Lower lobe of right lung (tissue), 2 donors: Measurements from ENCODE around the gene RFX5. TPM values are rescaled to one million over a fixed set of nuclear protein-coding genes. Genes with fewer than 3 reads are reported as not detected.
A peak's percentile ranks its signal among the peaks of the same experiment; 100 is the strongest.

Source experiments
- ATAC-seq, 2 donors: fragments of 200-7000 bp; cut with Tn5 transposase; one replicate each; pipeline ENCODE4 v1.9.1; 2020 to 2022; ENCODE audit warnings: mild to moderate bottlenecking in 2 of 2, moderate library complexity in 2 of 2
- DNase-seq: peaks from one replicate; pipeline ENCODE4 v3.0.0-alpha.2; 2020
- H3K27ac ChIP-seq: fragments of 200-600 bp; one replicate; pipeline ENCODE4 v1.8.0; 2022
- H3K27me3 ChIP-seq: fragments of 200-600 bp; one replicate; pipeline ENCODE4 v1.8.0; 2022; ENCODE audit warnings: low read depth
- H3K36me3 ChIP-seq: fragments of 200-600 bp; one replicate; pipeline ENCODE4 v1.8.0; 2022; ENCODE audit warnings: mild to moderate bottlenecking
- H3K4me1 ChIP-seq: fragments of 200-600 bp; one replicate; pipeline ENCODE4 v1.8.0; 2022
- H3K4me3 ChIP-seq: fragments of 200-600 bp; one replicate; pipeline ENCODE4 v1.8.0; 2022; ENCODE audit warnings: mild to moderate bottlenecking
- H3K9me3 ChIP-seq: fragments of 200-600 bp; one replicate; pipeline ENCODE4 v1.8.0; 2022
- intact Hi-C: fragments of 100-400 bp; cut with DNase I; formaldehyde crosslinking; loops from one replicate; pipeline ENCODE4 v1.11.0; 2022
- total RNA-seq: library from RNA; stranded (reverse); fragmentation: NEBNext Ultra II Directional; extraction: Animal tissue kit (Norgen Biotek cat#: 25700); gene quantifications from one replicate; pipeline ENCODE4 v1.2.1, GENCODE V29; 2021
- TF ChIP-seq, protein P1 (sequence below): fragments of 200-600 bp; IDR thresholded peaks from one replicate; pipeline ENCODE4 v1.8.0; 2022; ENCODE audit warnings: antibody characterized with exemption, mild to moderate bottlenecking
- donor health status: DM: no; HTN: yes; CAD: no; lungs with severe emphysema.

RFX5 gene
- total RNA-seq, 1 donor from 2014 or later, result 57.6 TPM

DNA sequence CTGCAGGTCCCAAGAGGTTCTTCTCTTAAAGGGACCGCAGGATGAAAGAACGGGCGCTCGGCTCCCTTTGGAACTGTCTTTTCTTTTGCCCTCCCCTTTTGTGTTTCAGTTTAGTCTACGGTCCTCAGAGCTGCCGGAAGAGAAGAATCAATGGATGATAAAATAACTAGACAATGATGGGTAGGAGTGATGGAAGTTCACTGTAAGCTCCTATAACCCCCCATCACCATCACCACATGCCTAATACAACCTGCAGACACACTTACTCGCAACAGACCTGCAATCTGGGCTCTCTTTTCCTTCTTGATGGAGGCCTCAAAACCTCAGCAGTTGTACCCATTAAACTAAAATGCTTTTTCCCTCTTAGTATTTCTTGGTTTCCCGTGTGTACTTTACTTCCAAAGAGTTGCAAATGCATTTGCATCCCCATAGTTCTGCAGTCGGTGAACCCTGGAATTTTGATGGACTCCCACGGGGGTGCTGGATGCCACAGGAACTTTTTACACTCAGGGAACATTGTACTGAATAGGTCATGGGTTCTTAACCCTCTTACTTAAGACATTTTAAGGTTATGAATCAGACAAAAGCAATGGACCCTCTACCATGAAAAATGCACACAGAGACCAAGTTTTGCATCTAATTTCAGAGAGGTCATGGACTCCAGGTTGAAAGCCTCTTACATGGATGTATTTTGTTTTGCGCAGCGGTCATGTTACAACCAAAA lies 633 bp upstream of the RFX5 start:
- DNase-seq, result no peak
- no peaks in the 10 kb centered on the region for H3K9me3 ChIP-seq
- intact Hi-C loops, result no loop called here
- H3K4me3 ChIP-seq, result peak overlapping the region; percentile 77
- H3K36me3 ChIP-seq, result peaks cover 28% of the 10 kb centered on the region
- ATAC-seq, result no peak
- H3K27me3 ChIP-seq, result no peaks in the 10 kb centered on the region
- peak overlapping the region; percentile 90 for H3K27ac ChIP-seq
- TF ChIP-seq, protein P1, sequence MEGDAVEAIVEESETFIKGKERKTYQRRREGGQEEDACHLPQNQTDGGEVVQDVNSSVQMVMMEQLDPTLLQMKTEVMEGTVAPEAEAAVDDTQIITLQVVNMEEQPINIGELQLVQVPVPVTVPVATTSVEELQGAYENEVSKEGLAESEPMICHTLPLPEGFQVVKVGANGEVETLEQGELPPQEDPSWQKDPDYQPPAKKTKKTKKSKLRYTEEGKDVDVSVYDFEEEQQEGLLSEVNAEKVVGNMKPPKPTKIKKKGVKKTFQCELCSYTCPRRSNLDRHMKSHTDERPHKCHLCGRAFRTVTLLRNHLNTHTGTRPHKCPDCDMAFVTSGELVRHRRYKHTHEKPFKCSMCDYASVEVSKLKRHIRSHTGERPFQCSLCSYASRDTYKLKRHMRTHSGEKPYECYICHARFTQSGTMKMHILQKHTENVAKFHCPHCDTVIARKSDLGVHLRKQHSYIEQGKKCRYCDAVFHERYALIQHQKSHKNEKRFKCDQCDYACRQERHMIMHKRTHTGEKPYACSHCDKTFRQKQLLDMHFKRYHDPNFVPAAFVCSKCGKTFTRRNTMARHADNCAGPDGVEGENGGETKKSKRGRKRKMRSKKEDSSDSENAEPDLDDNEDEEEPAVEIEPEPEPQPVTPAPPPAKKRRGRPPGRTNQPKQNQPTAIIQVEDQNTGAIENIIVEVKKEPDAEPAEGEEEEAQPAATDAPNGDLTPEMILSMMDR, result no peak
- H3K4me1 ChIP-seq, result peaks cover 16% of the 10 kb centered on the region

DNA sequence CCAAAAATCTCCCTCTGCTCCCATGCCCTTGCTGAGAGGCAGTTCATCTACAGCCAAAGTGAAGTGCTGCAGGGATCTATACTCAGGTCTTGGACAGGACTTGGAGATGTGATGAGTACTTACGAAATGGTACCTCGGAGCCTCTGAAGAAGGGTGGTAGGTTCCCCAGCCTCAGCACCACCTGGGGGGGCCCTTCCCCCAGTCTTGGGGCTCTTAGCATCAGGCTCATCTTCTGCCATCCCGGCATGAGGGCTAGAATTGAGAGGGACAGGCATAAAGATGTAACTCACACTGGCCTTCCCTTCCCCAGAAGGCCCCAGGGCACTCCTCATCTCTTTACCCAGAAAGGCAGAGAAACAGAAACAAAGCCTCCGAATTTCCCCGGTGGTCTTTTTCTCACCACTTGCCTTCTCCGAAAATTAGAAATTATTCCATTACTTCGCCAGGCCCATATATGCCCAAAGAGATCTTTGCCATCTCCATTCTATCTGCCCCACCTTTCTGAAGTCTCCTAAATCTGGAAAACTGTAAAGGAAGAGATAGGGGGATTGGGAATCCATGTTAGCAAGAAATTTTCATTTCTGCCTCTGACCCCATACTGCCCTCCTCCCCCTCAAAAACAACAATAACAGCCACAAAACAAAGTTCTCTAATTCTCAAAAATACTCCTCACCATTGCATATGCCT lies 827 bp downstream of the RFX5 start:
- no peaks in the 10 kb centered on the region for H3K27me3 ChIP-seq
- H3K4me1 ChIP-seq, result peaks cover 17% of the 10 kb centered on the region
- intact Hi-C loops, result no loop called here
- H3K4me3 ChIP-seq, result peak overlapping the region; percentile 77
- H3K36me3 ChIP-seq, result peaks cover 34% of the 10 kb centered on the region
- TF ChIP-seq, protein P1, result no peak
- H3K9me3 ChIP-seq, result no peaks in the 10 kb centered on the region
- no peak for ATAC-seq
- no peak for DNase-seq
- peak overlapping the region; percentile 90 for H3K27ac ChIP-seq

DNA sequence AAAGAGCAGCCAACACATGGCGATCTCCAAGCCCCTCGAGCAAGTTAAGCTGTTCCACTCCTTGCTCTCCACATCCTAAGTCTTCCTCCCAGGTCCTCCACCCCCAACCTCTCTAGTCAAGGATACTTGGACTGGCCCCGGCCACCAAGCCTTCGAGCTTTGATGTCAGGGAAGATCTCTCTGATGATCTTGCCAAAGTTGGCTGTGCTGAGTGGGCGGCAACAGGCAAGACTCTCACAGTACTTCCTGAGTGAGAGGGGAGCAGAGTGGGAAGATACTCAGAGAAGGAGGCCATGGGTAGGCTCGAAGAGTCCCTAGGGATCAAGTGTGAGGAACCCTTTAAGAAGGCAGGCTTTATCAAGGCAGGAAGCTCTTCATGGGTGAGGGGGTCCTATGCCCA lies 2.8 kb downstream of the RFX5 start:
- DNase-seq, result no peak
- peaks cover 25% of the 10 kb centered on the region for H3K4me1 ChIP-seq
- no peak overlapping the region for H3K27ac ChIP-seq
- no peaks in the 10 kb centered on the region for H3K9me3 ChIP-seq
- H3K36me3 ChIP-seq, result peaks cover 34% of the 10 kb centered on the region
- no peak overlapping the region for H3K4me3 ChIP-seq
- TF ChIP-seq, protein P1, result no peak
- no peak for ATAC-seq
- no peaks in the 10 kb centered on the region for H3K27me3 ChIP-seq
- intact Hi-C loops, result no loop called here

DNA sequence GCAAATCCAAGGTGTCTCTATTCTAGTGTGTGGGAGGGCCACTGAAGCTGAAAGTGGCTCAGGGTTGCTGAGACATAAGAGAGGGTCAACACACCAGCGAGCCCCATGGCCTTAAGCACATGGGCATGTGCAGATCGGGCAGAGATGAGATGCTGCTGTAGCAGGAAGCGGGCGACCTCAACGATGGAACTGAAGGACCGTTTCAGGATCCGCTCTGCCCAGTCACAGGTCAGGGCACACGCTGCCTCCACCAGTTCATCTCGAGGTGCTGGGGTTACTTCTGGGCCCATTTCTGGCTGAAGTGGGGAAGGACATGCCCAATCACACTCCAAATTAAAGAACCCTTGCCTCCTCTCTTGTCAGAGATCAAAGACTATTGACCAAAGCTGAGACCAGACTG lies 3.5 kb downstream of the RFX5 start:
- DNase-seq (no peak), ATAC-seq (no peak)
- Histone ChIP-seq H3K4me1 (peaks cover 25% of the 10 kb centered on the region), H3K4me3 (no peak overlapping the region), H3K36me3 (peaks cover 34% of the 10 kb centered on the region), H3K27me3 (no peaks in the 10 kb centered on the region), H3K27ac (no peak overlapping the region), H3K9me3 (no peaks in the 10 kb centered on the region)
- TF ChIP-seq, protein P1, result no peak
- intact Hi-C loops, result no loop called here

DNA sequence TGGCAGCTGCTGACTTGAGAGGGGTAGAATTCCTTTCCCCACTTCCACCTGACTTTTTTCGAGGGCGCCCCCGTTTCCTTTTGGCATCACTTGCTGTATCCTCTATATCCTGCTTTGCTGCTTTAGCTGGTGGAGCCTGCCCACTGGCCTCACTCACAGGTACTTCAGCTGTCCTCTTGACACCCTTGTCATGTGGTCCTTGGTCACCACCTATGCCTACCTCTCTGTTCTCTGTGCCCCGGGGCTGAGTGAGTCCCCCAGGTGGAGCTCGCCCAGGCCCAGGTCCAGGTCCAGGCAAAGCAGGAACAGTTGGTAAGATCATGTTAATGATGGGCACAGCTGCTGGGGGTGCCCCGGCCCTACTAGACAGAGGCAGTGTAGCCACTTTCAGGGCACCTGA lies 4.5 kb downstream of the RFX5 start:
- intact Hi-C loops, result no loop called here
- Histone ChIP-seq H3K9me3 (no peaks in the 10 kb centered on the region), H3K4me3 (no peak overlapping the region), H3K36me3 (peaks cover 34% of the 10 kb centered on the region), H3K27ac (no peak overlapping the region), H3K27me3 (no peaks in the 10 kb centered on the region), H3K4me1 (peaks cover 20% of the 10 kb centered on the region)
- TF ChIP-seq, protein P1, result no peak
- peak; percentile 12 to 43 for ATAC-seq
- peak; percentile 63 for DNase-seq
